ENCODE results near the gene PDCD2L. TPM values are rescaled to one million over a fixed set of nuclear protein-coding genes. Genes with fewer than 3 reads are reported as not detected.

The PDCD2L gene
- total and polyA plus RNA-seq, 10 of the 15 experiments (the other 5 are each of a cell fraction or from before 2014, with no cell fraction given) = 7.2 to 41.3 (median 26.9) TPM

DNA sequence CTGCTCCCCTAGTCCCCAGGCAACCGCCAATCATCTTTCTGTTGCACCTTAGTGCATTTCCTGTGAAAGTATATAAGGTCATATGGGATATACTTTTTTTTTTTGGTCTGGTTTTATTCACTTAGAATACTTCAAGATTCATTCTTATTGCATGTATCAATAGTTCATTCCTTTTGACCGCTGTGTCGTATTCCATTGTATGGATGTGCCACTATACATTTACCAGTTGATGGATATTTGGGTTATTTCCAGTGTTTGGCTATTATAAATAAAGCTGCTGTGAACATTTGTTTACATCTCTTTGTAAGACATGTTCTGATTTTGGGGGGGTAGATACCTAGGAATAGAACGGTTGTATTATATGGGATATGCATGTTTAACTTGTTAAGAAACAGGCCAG is 14.1 kb downstream of the PDCD2L start:
- intact Hi-C loops (cut with micrococcal nuclease; ENCODE audit: unreplicated experiment) (no loop called here), in situ Hi-C loops (cut with MboI) (no loop called here)
- no peak overlapping the region for H3K9ac ChIP-seq (ENCODE audit: control insufficient read depth, insufficient read depth, low read length)
- no peaks in the 10 kb centered on the region for H3K79me2 ChIP-seq (ENCODE audit: control insufficient read depth, insufficient read depth, low read length)
- H3K4me1 ChIP-seq (ENCODE audit: control insufficient read depth, insufficient read depth, low read length) = no peaks in the 10 kb centered on the region
- RAD21 ChIA-PET (ENCODE audit: unreplicated experiment) = no interaction called here
- no peaks in the 10 kb centered on the region for H4K20me1 ChIP-seq (ENCODE audit: control insufficient read depth, insufficient read depth)
- BruUV-seq (replicated peaks) = no TSS peak
- 96% methylated on average over 4 of the region's 4 CpGs for WGBS (ENCODE audit: insufficient coverage, insufficient replicate concordance, low lambda C conversion rate, missing lambda C conversion rate)
- no peaks in the 10 kb centered on the region for H3K27me3 ChIP-seq (replicated peaks in 1 of 2; ENCODE audit: control insufficient read depth in 2 of 2, insufficient read depth in 2 of 2, low read length in 1 of 2)
- SMC1A ChIA-PET (ENCODE audit: uncharacterized antibody, unreplicated experiment) = no interaction called here
- FAIRE-seq (no peak), ATAC-seq (no peak), DNase-seq (ENCODE audit: low read depth, low spot score) (no peak)
- H2AFZ ChIP-seq (ENCODE audit: control insufficient read depth, low read depth, low read length) = no peak overlapping the region
- H3K36me3 ChIP-seq (ENCODE audit: control insufficient read depth in 2 of 2, insufficient read depth in 2 of 2, low read length in 1 of 2) = peaks cover 0 to 25% of the 10 kb centered on the region in 2 experiments; a peak in 3 of 4 replicates
- POLR2A ChIA-PET = no interaction called here
- no peak overlapping the region for H3K4me2 ChIP-seq (ENCODE audit: control insufficient read depth, insufficient read depth)
- H3K4me3 ChIP-seq = no peak overlapping the region
- TF ChIP-seq TCF7 (IDR thresholded peaks at IDR 0.05; ENCODE audit: borderline replicate concordance) = no peak
- TF ChIP-seq, protein P1, sequence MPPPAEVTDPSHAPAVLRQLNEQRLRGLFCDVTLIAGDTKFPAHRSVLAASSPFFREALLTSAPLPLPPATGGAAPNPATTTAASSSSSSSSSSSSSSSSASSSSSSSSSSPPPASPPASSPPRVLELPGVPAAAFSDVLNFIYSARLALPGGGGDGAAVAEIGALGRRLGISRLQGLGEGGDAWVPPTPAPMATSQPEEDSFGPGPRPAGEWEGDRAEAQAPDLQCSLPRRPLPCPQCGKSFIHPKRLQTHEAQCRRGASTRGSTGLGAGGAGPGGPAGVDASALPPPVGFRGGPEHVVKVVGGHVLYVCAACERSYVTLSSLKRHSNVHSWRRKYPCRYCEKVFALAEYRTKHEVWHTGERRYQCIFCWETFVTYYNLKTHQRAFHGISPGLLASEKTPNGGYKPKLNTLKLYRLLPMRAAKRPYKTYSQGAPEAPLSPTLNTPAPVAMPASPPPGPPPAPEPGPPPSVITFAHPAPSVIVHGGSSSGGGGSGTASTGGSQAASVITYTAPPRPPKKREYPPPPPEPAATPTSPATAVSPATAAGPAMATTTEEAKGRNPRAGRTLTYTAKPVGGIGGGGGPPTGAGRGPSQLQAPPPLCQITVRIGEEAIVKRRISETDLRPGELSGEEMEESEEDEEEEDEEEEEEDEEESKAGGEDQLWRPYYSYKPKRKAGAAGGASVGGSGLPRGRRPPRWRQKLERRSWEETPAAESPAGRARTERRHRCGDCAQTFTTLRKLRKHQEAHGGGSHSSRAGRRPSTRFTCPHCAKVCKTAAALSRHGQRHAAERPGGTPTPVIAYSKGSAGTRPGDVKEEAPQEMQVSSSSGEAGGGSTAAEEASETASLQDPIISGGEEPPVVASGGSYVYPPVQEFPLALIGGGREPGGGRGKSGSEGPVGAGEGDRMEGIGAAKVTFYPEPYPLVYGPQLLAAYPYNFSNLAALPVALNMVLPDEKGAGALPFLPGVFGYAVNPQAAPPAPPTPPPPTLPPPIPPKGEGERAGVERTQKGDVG (CRISPR knock-in tag; IDR thresholded peaks at IDR 0.05) = no peak
- TF ChIP-seq, protein P2, sequence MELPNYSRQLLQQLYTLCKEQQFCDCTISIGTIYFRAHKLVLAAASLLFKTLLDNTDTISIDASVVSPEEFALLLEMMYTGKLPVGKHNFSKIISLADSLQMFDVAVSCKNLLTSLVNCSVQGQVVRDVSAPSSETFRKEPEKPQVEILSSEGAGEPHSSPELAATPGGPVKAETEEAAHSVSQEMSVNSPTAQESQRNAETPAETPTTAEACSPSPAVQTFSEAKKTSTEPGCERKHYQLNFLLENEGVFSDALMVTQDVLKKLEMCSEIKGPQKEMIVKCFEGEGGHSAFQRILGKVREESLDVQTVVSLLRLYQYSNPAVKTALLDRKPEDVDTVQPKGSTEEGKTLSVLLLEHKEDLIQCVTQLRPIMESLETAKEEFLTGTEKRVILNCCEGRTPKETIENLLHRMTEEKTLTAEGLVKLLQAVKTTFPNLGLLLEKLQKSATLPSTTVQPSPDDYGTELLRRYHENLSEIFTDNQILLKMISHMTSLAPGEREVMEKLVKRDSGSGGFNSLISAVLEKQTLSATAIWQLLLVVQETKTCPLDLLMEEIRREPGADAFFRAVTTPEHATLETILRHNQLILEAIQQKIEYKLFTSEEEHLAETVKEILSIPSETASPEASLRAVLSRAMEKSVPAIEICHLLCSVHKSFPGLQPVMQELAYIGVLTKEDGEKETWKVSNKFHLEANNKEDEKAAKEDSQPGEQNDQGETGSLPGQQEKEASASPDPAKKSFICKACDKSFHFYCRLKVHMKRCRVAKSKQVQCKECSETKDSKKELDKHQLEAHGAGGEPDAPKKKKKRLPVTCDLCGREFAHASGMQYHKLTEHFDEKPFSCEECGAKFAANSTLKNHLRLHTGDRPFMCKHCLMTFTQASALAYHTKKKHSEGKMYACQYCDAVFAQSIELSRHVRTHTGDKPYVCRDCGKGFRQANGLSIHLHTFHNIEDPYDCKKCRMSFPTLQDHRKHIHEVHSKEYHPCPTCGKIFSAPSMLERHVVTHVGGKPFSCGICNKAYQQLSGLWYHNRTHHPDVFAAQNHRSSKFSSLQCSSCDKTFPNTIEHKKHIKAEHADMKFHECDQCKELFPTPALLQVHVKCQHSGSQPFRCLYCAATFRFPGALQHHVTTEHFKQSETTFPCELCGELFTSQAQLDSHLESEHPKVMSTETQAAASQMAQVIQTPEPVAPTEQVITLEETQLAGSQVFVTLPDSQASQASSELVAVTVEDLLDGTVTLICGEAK (IDR thresholded peaks at IDR 0.05; ENCODE audit: borderline replicate concordance) = no peak
- H3K9me3 ChIP-seq (replicated peaks; ENCODE audit: control insufficient read depth, insufficient read depth, low read length) = no peaks in the 10 kb centered on the region
- CTCF ChIA-PET = no interaction called here
- H3K27ac ChIP-seq (ENCODE audit: control insufficient read depth, insufficient read depth) = no peak overlapping the region
